Measurements from ENCODE around the gene FGGY. TPM values are rescaled to one million over a fixed set of nuclear protein-coding genes. Genes with fewer than 3 reads are reported as not detected.

FGGY gene
- total RNA-seq, 4 donors from 2014 or later: 20.6 to 138 (median 32.8) TPM

- TF ChIP-seq CTCF (IDR thresholded peaks at IDR 0.05): no peak
- TF ChIP-seq POLR2A (IDR thresholded peaks at IDR 0.05): no peak
- H3K4me3 ChIP-seq: no peak overlapping the region
- intact Hi-C loops (cut with DNase I; ENCODE audit: low total_unique reads): no loop called here
- DNase-seq: no peak
- H3K27me3 ChIP-seq: no peaks in the 10 kb centered on the region
- H3K9me3 ChIP-seq: no peaks in the 10 kb centered on the region
- no peak overlapping the region for H3K27ac ChIP-seq
- H3K4me1 ChIP-seq: no peaks in the 10 kb centered on the region
- no peaks in the 10 kb centered on the region for H3K36me3 ChIP-seq
Observed at GRCh38 chr1:59765011-59765730, 468.3 kb downstream of the FGGY start.

GRCh38 chr1:59766227-59766855 is 469.4 kb downstream of the FGGY start:
- Histone ChIP-seq H3K4me1 (no peaks in the 10 kb centered on the region), H3K9me3 (no peaks in the 10 kb centered on the region), H3K36me3 (no peaks in the 10 kb centered on the region), H3K27me3 (no peaks in the 10 kb centered on the region), H3K27ac (no peak overlapping the region), H3K4me3 (no peak overlapping the region)
- TF ChIP-seq POLR2A (IDR thresholded peaks at IDR 0.05) (no peak), CTCF (IDR thresholded peaks at IDR 0.05) (no peak)
- intact Hi-C loops (cut with DNase I; ENCODE audit: low total_unique reads): no loop called here
- DNase-seq: no peak

- Histone ChIP-seq H3K4me1 (no peaks in the 10 kb centered on the region), H3K9me3 (no peaks in the 10 kb centered on the region), H3K27ac (no peak overlapping the region), H3K27me3 (no peaks in the 10 kb centered on the region), H3K4me3 (no peak overlapping the region), H3K36me3 (no peaks in the 10 kb centered on the region)
- DNase-seq: no peak
- no peak for TF ChIP-seq POLR2A (IDR thresholded peaks at IDR 0.05)
- no peak for TF ChIP-seq CTCF (IDR thresholded peaks at IDR 0.05)
- intact Hi-C loops (cut with DNase I; ENCODE audit: low total_unique reads): no loop called here
Observed at GRCh38 chr1:59767119-59767518, 470.2 kb downstream of the FGGY start.

GRCh38 chr1:59768792-59769735 is 472.2 kb downstream of the FGGY start:
- no peak overlapping the region for H3K4me3 ChIP-seq
- H3K27ac ChIP-seq: no peak overlapping the region
- H3K27me3 ChIP-seq: no peaks in the 10 kb centered on the region
- no peak for DNase-seq
- TF ChIP-seq POLR2A (IDR thresholded peaks at IDR 0.05) (no peak), CTCF (IDR thresholded peaks at IDR 0.05) (no peak)
- H3K9me3 ChIP-seq: no peaks in the 10 kb centered on the region
- intact Hi-C loops (cut with DNase I; ENCODE audit: low total_unique reads): no loop called here
- H3K4me1 ChIP-seq: no peaks in the 10 kb centered on the region
- no peaks in the 10 kb centered on the region for H3K36me3 ChIP-seq

All from uterus (tissue), 4 donors.